GM12878 (cell line): Measurements from ENCODE around the gene SLC6A9. TPM values are rescaled to one million over a fixed set of nuclear protein-coding genes. Genes with fewer than 3 reads are reported as not detected.
A peak's percentile ranks its signal among the peaks of the same experiment; 100 is the strongest.

Experiments
- ATAC-seq: fragments of 200-7000 bp; cut with Tn5 transposase; 3 replicates; pipeline ENCODE4 v1.9.1; 2020; ENCODE audit warnings: mild to moderate bottlenecking, moderate library complexity
- BruUV-seq: library from RNA; stranded (reverse); fragments of 400-500 nt; replicated peaks from 2 replicates; lab custom pipeline; 2021; lab: Mats Ljungman, UMichigan
- CTCF ChIA-PET: fragments of 300-600 bp; sonication (Branson Sonifier 250); formaldehyde crosslinking; extraction: SDS; loops from one replicate; lab custom pipeline; 2021; ENCODE audit warnings: inconsistent platforms; lab: Yijun Ruan, JAX
- POLR2A ChIA-PET: fragments of 350-600 bp; formaldehyde crosslinking; extraction: SDS; loops from one replicate; lab custom pipeline; 2021; ENCODE audit warnings: inconsistent platforms; lab: Charles Lee
- RAD21 ChIA-PET: fragments of 300-600 bp; sonication (Branson Sonifier 250); formaldehyde crosslinking; loops from one replicate; lab custom pipeline; 2023; ENCODE audit warnings: antibody characterized with exemption; ENCODE audit not compliant: unreplicated experiment; lab: Charles Lee
- SMC1A ChIA-PET: fragments of 300-600 bp; sonication (Branson Sonifier 250); formaldehyde crosslinking; loops from one replicate; lab custom pipeline; 2023; ENCODE audit not compliant: unreplicated experiment, uncharacterized antibody; lab: Charles Lee
- DNase-seq: peaks from one replicate; pipeline ENCODE4 v3.0.0-alpha.2; 2011; ENCODE audit warnings: low read depth, low spot score
- FAIRE-seq: peaks from 3 replicates; lab custom pipeline; 2011; peaks lifted over from hg19 to GRCh38; lab: Jason Lieb, UNC
- H2AFZ ChIP-seq: 2 replicates; pipeline ENCODE4 v1.6.0; 2011; ENCODE audit warnings: low read depth, low read length, control low read depth; ENCODE audit not compliant: control insufficient read depth
- H3K27ac ChIP-seq: 2 replicates; pipeline ENCODE4 v1.5.1; 2011; ENCODE audit warnings: control low read depth; ENCODE audit not compliant: control insufficient read depth, insufficient read depth
- H3K27me3 ChIP-seq, 2 experiments: replicated peaks in 1 of 2; 2 replicates each; pipeline versions ENCODE4 v1.6.0 to v1.6.1; 2011; ENCODE audit warnings: low read length in 1 of 2; ENCODE audit not compliant: control insufficient read depth in 2 of 2, insufficient read depth in 2 of 2
- H3K36me3 ChIP-seq, 2 experiments: 2 replicates each; pipeline ENCODE4 v1.5.1; 2011; ENCODE audit warnings: low read length in 1 of 2; ENCODE audit not compliant: control insufficient read depth in 2 of 2, insufficient read depth in 2 of 2
- H3K4me1 ChIP-seq: 2 replicates; pipeline ENCODE4 v1.6.1; 2011; ENCODE audit warnings: mild to moderate bottlenecking, low read length, moderate library complexity, mixed read lengths; ENCODE audit not compliant: control insufficient read depth, insufficient read depth
- H3K4me2 ChIP-seq: 2 replicates; pipeline ENCODE4 v1.6.0; 2011; ENCODE audit warnings: control low read depth; ENCODE audit not compliant: control insufficient read depth, insufficient read depth
- H3K4me3 ChIP-seq: fragments of 200-600 bp; sonication (generic); 2 replicates; pipeline ENCODE4 v1.5.1; 2016
- H3K79me2 ChIP-seq: 2 replicates; pipeline ENCODE4 v1.6.0; 2011; ENCODE audit warnings: low read length; ENCODE audit not compliant: control insufficient read depth, insufficient read depth
- H3K9ac ChIP-seq: 2 replicates; pipeline ENCODE4 v1.8.0; 2011; ENCODE audit warnings: low read length, control low read depth, mixed read lengths; ENCODE audit not compliant: control insufficient read depth, insufficient read depth
- H3K9me3 ChIP-seq: replicated peaks from 3 replicates; pipeline ENCODE4 v1.5.1; 2011; ENCODE audit warnings: mild to moderate bottlenecking, low read length; ENCODE audit not compliant: control insufficient read depth, insufficient read depth
- H4K20me1 ChIP-seq: 2 replicates; pipeline ENCODE4 v1.6.0; 2011; ENCODE audit not compliant: control insufficient read depth, insufficient read depth
- BCL3 ChIP-seq: IDR thresholded peaks from 2 replicates; pipeline ENCODE4 v1.6.1; 2011; ENCODE audit warnings: borderline replicate concordance, low read depth, mild to moderate bottlenecking, moderate library complexity, low read length; ENCODE audit not compliant: insufficient read depth, poor library complexity, severe bottlenecking
- CREM ChIP-seq: IDR thresholded peaks from 2 replicates; pipeline ENCODE4 v1.6.1; 2014; ENCODE audit warnings: antibody characterized with exemption, low read depth
- IRF4 ChIP-seq: IDR thresholded peaks from 2 replicates; pipeline ENCODE4 v1.6.1; 2011; ENCODE audit warnings: low read depth, low read length
- POLR2AphosphoS5 ChIP-seq: IDR thresholded peaks from 2 replicates; pipeline ENCODE4 v1.6.1; 2011; ENCODE audit warnings: mild to moderate bottlenecking, low read length, inconsistent platforms
- TCF7 ChIP-seq: IDR thresholded peaks from 2 replicates; pipeline ENCODE4 v1.6.1; 2014; ENCODE audit warnings: antibody characterized with exemption, borderline replicate concordance
- WRNIP1 ChIP-seq: IDR thresholded peaks from 2 replicates; pipeline ENCODE4 v1.6.1; 2011; ENCODE audit warnings: low read depth, low read length, improper control_type of control experiment, borderline replicate concordance
- ZNF687 ChIP-seq: fragments of 450-650 bp; IDR thresholded peaks from 2 replicates; pipeline ENCODE4 v1.6.1; 2017; ENCODE audit warnings: mild to moderate bottlenecking, moderate library complexity
- ZSCAN29 ChIP-seq: fragments of 450-650 bp; IDR thresholded peaks from 2 replicates; pipeline ENCODE4 v1.6.1; 2017; ENCODE audit warnings: mild to moderate bottlenecking, moderate library complexity
- WGBS: methylation state at CpG from one replicate; pipeline ENCODE4 v1.1.6; 2016; ENCODE audit warnings: low lambda C conversion rate; ENCODE audit not compliant: insufficient replicate concordance, insufficient coverage; ENCODE audit errors: missing lambda C conversion rate; 5-methylcytosine and 5-hydroxymethylcytosine counted together
- in situ Hi-C: fragments of 300-500 bp; cut with MboI; formaldehyde crosslinking; loops from 9 replicates; pipeline ENCODE4 v1.14.3; 2018; ENCODE audit warnings: mixed read lengths
- intact Hi-C: fragments of 100-400 bp; cut with micrococcal nuclease; formaldehyde crosslinking; loops from one replicate; pipeline ENCODE4 v1.14.2; 2022; ENCODE audit not compliant: unreplicated experiment
- polyA plus RNA-seq, 11 experiments: library from polyadenylated mRNA; depleted of rRNA in 4 of 11; unstranded in 6 of 11; stranded (reverse) in 5 of 11; fragments of >200 nt; fragmentation: Nextera tagmentation in 4 of 11; fragmentation: Illumina TruSeq in 1 of 11; extraction: Ambion mirVana in 4 of 11; extraction: Trizol in 1 of 11; gene quantifications; 1 replicate in 1 of 11; 2 replicates in 10 of 11; pipeline versions ENCODE4 v1.2.1 to v1.2.3, GENCODE V29; 2011 to 2016; ENCODE audit warnings: inconsistent platforms in 2 of 11, missing spikeins in 2 of 11, low read depth in 1 of 11
- total RNA-seq, 4 experiments: library from RNA; depleted of rRNA in 3 of 4; stranded (reverse); fragments of >200 nt in 3 of 4; fragmentation: Illumina TruSeq in 1 of 4; extraction: Trizol in 1 of 4; gene quantifications; 2 replicates each; pipeline versions ENCODE4 v1.2.1 to v1.2.3, GENCODE V29; 2013 to 2021

Gene SLC6A9
- total and polyA plus RNA-seq, 10 of the 15 experiments (the other 5 are each of a cell fraction or from before 2014, with no cell fraction given) = 0.02 to 2.0 (median 0.63) TPM

GRCh38 chr1:44044071-44044801 is 13.0 kb upstream of the SLC6A9 start:
- intact Hi-C loops (loop anchor here (2.0 kb wide), 1 partner anchor 515 kb away; no protein-coding TSS in a partner anchor), in situ Hi-C loops (loop anchor here (5.0 kb wide), 1 partner anchor 517 kb away; no protein-coding TSS in a partner anchor)
- Histone ChIP-seq H3K36me3 (no peaks in the 10 kb centered on the region), H3K9me3 (no peaks in the 10 kb centered on the region), H2AFZ (no peak overlapping the region), H3K27ac (no peak overlapping the region), H3K4me2 (no peak overlapping the region), H3K79me2 (no peaks in the 10 kb centered on the region), H3K9ac (no peak overlapping the region), H3K4me1 (peaks cover 9% of the 10 kb centered on the region; the same call in 1 of the 2 replicates), H4K20me1 (no peaks in the 10 kb centered on the region), H3K27me3 (no peaks in the 10 kb centered on the region), H3K4me3 (no peak overlapping the region)
- BruUV-seq = no TSS peak
- POLR2A ChIA-PET = interaction anchor here (0.6 kb wide), 1 partner anchor 51 kb away, joined by 3 read pairs; no protein-coding TSS in a partner anchor
- 69% methylated on average over 7 of the region's 7 CpGs for WGBS
- FAIRE-seq (no peak), DNase-seq (no peak), ATAC-seq (no peak)
- TF ChIP-seq TCF7 (no peak), BCL3 (peak; percentile 28), IRF4 (no peak), ZNF687 (no peak), WRNIP1 (no peak), CREM (no peak), ZSCAN29 (no peak), POLR2AphosphoS5 (no peak)
- CTCF ChIA-PET = interaction anchor here (0.6 to 12.6 kb wide), 6 partner anchors 39 to 281 kb away, joined by 3 to 167 read pairs (median 3); no protein-coding TSS in a partner anchor
- SMC1A ChIA-PET = interaction anchor here (0.7 to 1.4 kb wide), 3 partner anchors 39 to 281 kb away, joined by 3 to 5 read pairs (median 4); no protein-coding TSS in a partner anchor
- RAD21 ChIA-PET = interaction anchor here (2.6 kb wide), 1 partner anchor 39 kb away, joined by 7 read pairs; no protein-coding TSS in a partner anchor
